ENCODE data around the gene CAMSAP1. TPM values are rescaled to one million over a fixed set of nuclear protein-coding genes. Genes with fewer than 3 reads are reported as not detected.

Gene CAMSAP1
- total and polyA plus RNA-seq, 7 donors: 2.3 to 37.7 (median 19.4) TPM

GRCh38 chr9:135840107-135840506 is 67.2 kb downstream of the CAMSAP1 start:
- TF ChIP-seq CTCF (IDR thresholded peaks at IDR 0.05) (no peak), EP300 (IDR thresholded peaks at IDR 0.05) (no peak), POLR2A (IDR thresholded peaks at IDR 0.05) (no peak), POLR2AphosphoS5 (IDR thresholded peaks at IDR 0.05) (no peak)
- 98% methylated on average over 9 of the region's 9 CpGs for WGBS, 2 donors
- no peak overlapping the region for H3K27ac ChIP-seq
- no peaks in the 10 kb centered on the region for H3K27me3 ChIP-seq
- H3K4me3 ChIP-seq: no peak overlapping the region
- H3K4me1 ChIP-seq: no peaks in the 10 kb centered on the region
- no peak for DNase-seq
- intact Hi-C loops (cut with DNase I): no loop called here
- no peaks in the 10 kb centered on the region for H3K9me3 ChIP-seq
- peaks cover 0 to 11% (median 3%) of the 10 kb centered on the region in 4 donors for H3K36me3 ChIP-seq

DNA sequence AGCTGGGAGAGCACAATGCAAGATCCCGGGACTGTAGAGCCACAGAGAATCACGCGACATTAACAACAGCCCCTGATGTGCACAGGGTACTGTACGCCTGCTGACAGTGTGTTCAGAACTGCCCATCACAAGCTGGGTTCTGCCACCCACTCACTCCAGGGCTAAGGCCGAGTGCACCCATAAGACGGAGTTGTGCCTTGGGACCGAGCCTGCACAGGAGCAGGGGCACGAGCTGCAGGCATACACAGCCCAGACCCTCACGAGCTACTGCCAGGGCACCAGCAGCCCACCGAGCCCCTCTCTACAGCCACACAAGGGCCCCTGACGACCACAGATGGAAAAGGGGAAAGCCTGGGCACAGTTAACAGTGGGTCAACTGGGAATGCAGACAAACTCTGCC is 67.8 kb downstream of the CAMSAP1 start:
- Histone ChIP-seq H3K4me3 (no peak overlapping the region), H3K4me1 (no peaks in the 10 kb centered on the region), H3K27ac (no peak overlapping the region), H3K27me3 (no peaks in the 10 kb centered on the region), H3K36me3 (peaks cover 0 to 15% (median 3%) of the 10 kb centered on the region in 4 donors), H3K9me3 (no peaks in the 10 kb centered on the region)
- 97 to 98% methylated on average over 11 of the region's 11 CpGs for WGBS, 2 donors
- no peak for TF ChIP-seq POLR2AphosphoS5 (IDR thresholded peaks at IDR 0.05)
- no peak for TF ChIP-seq CTCF (IDR thresholded peaks at IDR 0.05)
- no peak for TF ChIP-seq EP300 (IDR thresholded peaks at IDR 0.05)
- TF ChIP-seq POLR2A (IDR thresholded peaks at IDR 0.05): no peak
- DNase-seq: no peak
- intact Hi-C loops (cut with DNase I): no loop called here

- WGBS, 2 donors: 93 to 95% methylated on average over 10 of the region's 10 CpGs
- DNase-seq: no peak
- TF ChIP-seq POLR2A (IDR thresholded peaks at IDR 0.05) (no peak), POLR2AphosphoS5 (IDR thresholded peaks at IDR 0.05) (no peak), CTCF (IDR thresholded peaks at IDR 0.05) (no peak), EP300 (IDR thresholded peaks at IDR 0.05) (no peak)
- Histone ChIP-seq H3K36me3 (peaks cover 0 to 6% (median under 1%) of the 10 kb centered on the region in 4 donors), H3K27ac (no peak overlapping the region), H3K27me3 (no peaks in the 10 kb centered on the region), H3K4me1 (no peaks in the 10 kb centered on the region), H3K4me3 (no peak overlapping the region), H3K9me3 (no peaks in the 10 kb centered on the region)
- intact Hi-C loops (cut with DNase I): no loop called here
Measured at GRCh38 chr9:135835131-135835530, 72.2 kb downstream of the CAMSAP1 start.

DNA sequence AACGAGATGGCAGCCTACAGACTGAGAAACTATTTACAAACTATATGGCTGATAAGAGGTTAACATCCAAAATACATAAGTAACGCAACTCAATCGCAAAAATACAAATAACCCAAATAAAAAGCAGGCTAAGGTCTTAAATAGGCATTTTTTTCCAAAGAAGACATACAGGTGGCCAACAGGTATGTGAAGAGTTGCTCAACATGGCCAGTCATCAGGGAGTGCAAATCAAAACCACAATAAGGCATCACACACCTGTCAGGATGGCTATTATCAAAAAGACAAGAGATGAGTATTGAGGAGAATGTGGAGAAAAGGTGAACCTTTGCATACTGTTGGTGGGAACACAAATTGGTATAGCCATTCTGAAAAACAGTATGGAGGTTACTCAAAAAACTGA is 73.5 kb downstream of the CAMSAP1 start:
- WGBS, 2 donors: 84 to 89% methylated on average over 3 of the region's 3 CpGs
- no peaks in the 10 kb centered on the region for H3K4me1 ChIP-seq
- TF ChIP-seq CTCF (IDR thresholded peaks at IDR 0.05) (no peak), POLR2A (IDR thresholded peaks at IDR 0.05) (no peak), EP300 (IDR thresholded peaks at IDR 0.05) (no peak), POLR2AphosphoS5 (IDR thresholded peaks at IDR 0.05) (no peak)

DNA sequence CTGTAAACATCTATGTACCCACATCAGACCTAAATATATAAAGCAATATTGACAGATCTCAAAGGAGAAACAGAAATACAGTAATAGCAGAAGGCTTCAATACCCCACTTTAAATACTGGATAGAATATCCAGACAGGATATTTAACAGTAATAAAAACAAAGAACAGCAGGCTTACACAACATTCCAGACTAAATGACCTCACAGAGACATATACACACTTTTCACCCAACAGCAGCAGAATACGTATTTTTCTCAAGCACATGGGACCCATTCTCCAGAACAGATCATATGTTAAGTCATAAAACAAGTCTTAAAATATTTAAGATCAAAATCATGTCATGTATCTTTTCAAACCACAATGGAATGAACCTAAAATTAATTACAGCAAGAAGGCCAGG is 76.8 kb downstream of the CAMSAP1 start:
- no peak overlapping the region for H3K27ac ChIP-seq
- H3K4me3 ChIP-seq: no peak overlapping the region
- DNase-seq: no peak
- H3K4me1 ChIP-seq: no peaks in the 10 kb centered on the region
- H3K27me3 ChIP-seq: no peaks in the 10 kb centered on the region
- intact Hi-C loops (cut with DNase I): no loop called here
- peaks cover 0 to 11% (median 0%) of the 10 kb centered on the region in 4 donors for H3K36me3 ChIP-seq
- TF ChIP-seq CTCF (IDR thresholded peaks at IDR 0.05) (no peak), EP300 (IDR thresholded peaks at IDR 0.05) (no peak), POLR2AphosphoS5 (IDR thresholded peaks at IDR 0.05) (no peak), POLR2A (IDR thresholded peaks at IDR 0.05) (no peak)
- no peaks in the 10 kb centered on the region for H3K9me3 ChIP-seq
- 84 to 92% methylated on average over 1 of the region's 1 CpG for WGBS, 2 donors

More for the DNA sequence above, 73.5 kb downstream of the CAMSAP1 start:
- Histone ChIP-seq H3K4me3 (no peak overlapping the region), H3K36me3 (peaks cover 0 to 6% (median 0%) of the 10 kb centered on the region in 4 donors), H3K9me3 (no peaks in the 10 kb centered on the region), H3K27ac (no peak overlapping the region), H3K27me3 (no peaks in the 10 kb centered on the region)
- no peak for DNase-seq
- intact Hi-C loops (cut with DNase I): no loop called here
